Body of pancreas (tissue), 4 donors: ENCODE results near the gene MAGEB1.

Experiments
- POLR2A ChIP-seq, 3 donors: fragments of 450-650 bp; IDR thresholded peaks; one replicate each; pipeline ENCODE4 v1.6.1; 2016; ENCODE audit warnings: antibody characterized with exemption in 3 of 3, mild to moderate bottlenecking in 2 of 3
- TF ChIP-seq, protein P1 (sequence below), 7 experiments: fragments of 450-650 bp in 4 of 7; fragments of 200-600 bp in 3 of 7; sonication (generic) in 3 of 7; IDR thresholded peaks; one replicate each; pipeline ENCODE4 v1.5.1; 2016 to 2019; ENCODE audit warnings: antibody characterized with exemption in 7 of 7

DNA sequence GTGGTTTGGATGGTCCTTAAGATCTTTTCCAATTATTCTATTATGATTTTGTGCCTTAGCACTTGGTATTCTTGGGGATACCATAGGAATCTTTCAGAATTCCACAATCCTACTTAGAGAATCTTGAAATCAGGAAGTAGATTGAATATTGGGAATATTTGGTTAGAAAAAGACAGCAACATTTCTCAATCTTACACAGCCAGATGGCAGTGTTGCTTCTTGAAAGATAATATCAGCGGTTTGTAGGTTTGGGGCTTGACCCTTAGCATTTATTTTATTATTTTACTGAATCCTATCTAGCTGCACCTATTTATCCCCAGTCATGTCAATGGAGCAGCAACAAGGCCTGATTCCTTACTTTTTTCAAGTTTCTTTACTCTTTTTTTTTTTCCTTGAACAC lies 28.6 kb downstream of the MAGEB1 start:
- TF ChIP-seq, protein P1, sequence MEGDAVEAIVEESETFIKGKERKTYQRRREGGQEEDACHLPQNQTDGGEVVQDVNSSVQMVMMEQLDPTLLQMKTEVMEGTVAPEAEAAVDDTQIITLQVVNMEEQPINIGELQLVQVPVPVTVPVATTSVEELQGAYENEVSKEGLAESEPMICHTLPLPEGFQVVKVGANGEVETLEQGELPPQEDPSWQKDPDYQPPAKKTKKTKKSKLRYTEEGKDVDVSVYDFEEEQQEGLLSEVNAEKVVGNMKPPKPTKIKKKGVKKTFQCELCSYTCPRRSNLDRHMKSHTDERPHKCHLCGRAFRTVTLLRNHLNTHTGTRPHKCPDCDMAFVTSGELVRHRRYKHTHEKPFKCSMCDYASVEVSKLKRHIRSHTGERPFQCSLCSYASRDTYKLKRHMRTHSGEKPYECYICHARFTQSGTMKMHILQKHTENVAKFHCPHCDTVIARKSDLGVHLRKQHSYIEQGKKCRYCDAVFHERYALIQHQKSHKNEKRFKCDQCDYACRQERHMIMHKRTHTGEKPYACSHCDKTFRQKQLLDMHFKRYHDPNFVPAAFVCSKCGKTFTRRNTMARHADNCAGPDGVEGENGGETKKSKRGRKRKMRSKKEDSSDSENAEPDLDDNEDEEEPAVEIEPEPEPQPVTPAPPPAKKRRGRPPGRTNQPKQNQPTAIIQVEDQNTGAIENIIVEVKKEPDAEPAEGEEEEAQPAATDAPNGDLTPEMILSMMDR (IDR thresholded peaks at IDR 0.05), result peak in 4 of 7 experiments; percentile 24 to 41 (median 30)
- TF ChIP-seq POLR2A (IDR thresholded peaks at IDR 0.05), result no peak
